H9 (cell line): ENCODE measurements around the gene GON7. TPM values are rescaled to one million over a fixed set of nuclear protein-coding genes. Genes with fewer than 3 reads are reported as not detected.

Source experiments
- DNase-seq: peaks from one replicate; pipeline ENCODE4 v3.0.0-alpha.2; 2017
- H2AFZ ChIP-seq: one replicate; pipeline ENCODE4 v1.6.1; 2013; ENCODE audit warnings: mild to moderate bottlenecking, low read length, control low read depth, moderate library complexity
- H2AK5ac ChIP-seq: 2 replicates; pipeline ENCODE4 v1.6.1; 2013; ENCODE audit warnings: low read length, control low read depth, mixed read lengths; ENCODE audit not compliant: insufficient read length
- H2BK120ac ChIP-seq: one replicate; pipeline ENCODE4 v1.6.1; 2013; ENCODE audit warnings: low read depth, mild to moderate bottlenecking, low read length, control low read depth, inconsistent platforms; ENCODE audit not compliant: poor library complexity, severe bottlenecking
- H2BK12ac ChIP-seq: 2 replicates; pipeline ENCODE4 v1.6.1; 2013; ENCODE audit warnings: low read length, control low read depth, mixed read lengths, low read depth; ENCODE audit not compliant: insufficient read length
- H2BK15ac ChIP-seq: 2 replicates; pipeline ENCODE4 v1.6.1; 2013; ENCODE audit warnings: low read depth, low read length, control low read depth
- H2BK20ac ChIP-seq: one replicate; pipeline ENCODE4 v1.6.1; 2013; ENCODE audit warnings: low read depth, mild to moderate bottlenecking, low read length, control low read depth, inconsistent platforms; ENCODE audit not compliant: poor library complexity, severe bottlenecking
- H2BK5ac ChIP-seq: 2 replicates; pipeline ENCODE4 v1.6.1; 2013; ENCODE audit warnings: low read length, control low read depth, mixed read lengths; ENCODE audit not compliant: insufficient read length
- H3K14ac ChIP-seq: 2 replicates; pipeline ENCODE4 v1.6.1; 2013; ENCODE audit warnings: low read length, control low read depth; ENCODE audit not compliant: insufficient read depth
- H3K18ac ChIP-seq: 2 replicates; pipeline ENCODE4 v1.6.1; 2013; ENCODE audit warnings: low read depth, mild to moderate bottlenecking, mixed read lengths, low read length, control low read depth; ENCODE audit not compliant: insufficient read length
- H3K23ac ChIP-seq: 2 replicates; pipeline ENCODE4 v1.6.1; 2013; ENCODE audit warnings: low read length, control low read depth, mixed read lengths, low read depth; ENCODE audit not compliant: insufficient read length
- H3K23me2 ChIP-seq: 2 replicates; pipeline ENCODE4 v1.6.1; 2013; ENCODE audit warnings: low read depth, mild to moderate bottlenecking, mixed read lengths, low read length, control low read depth; ENCODE audit not compliant: insufficient read length, poor library complexity, severe bottlenecking
- H3K27ac ChIP-seq: 2 replicates; pipeline ENCODE4 v1.5.1; 2013; ENCODE audit warnings: low read length, control low read depth, mixed read lengths, low read depth; ENCODE audit not compliant: insufficient read length
- H3K27me3 ChIP-seq: 2 replicates; pipeline ENCODE4 v1.6.1; 2013; ENCODE audit warnings: low read length, control low read depth, inconsistent platforms; ENCODE audit not compliant: insufficient read depth
- H3K4ac ChIP-seq: 2 replicates; pipeline ENCODE4 v1.6.1; 2013; ENCODE audit warnings: low read depth, mild to moderate bottlenecking, control low read depth, inconsistent platforms, low read length, moderate library complexity
- H3K4me1 ChIP-seq: 2 replicates; pipeline ENCODE4 v1.6.1; 2013; ENCODE audit warnings: low read length, control low read depth, inconsistent platforms; ENCODE audit not compliant: insufficient read depth
- H3K4me2 ChIP-seq: 2 replicates; pipeline ENCODE4 v1.6.1; 2013; ENCODE audit warnings: low read length, control low read depth, mixed read lengths; ENCODE audit not compliant: insufficient read length, insufficient read depth
- H3K56ac ChIP-seq: 2 replicates; pipeline ENCODE4 v1.6.1; 2013; ENCODE audit warnings: low read depth, mild to moderate bottlenecking, mixed read lengths, low read length, control low read depth; ENCODE audit not compliant: insufficient read length
- H3K79me1 ChIP-seq: 2 replicates; pipeline ENCODE4 v1.6.1; 2013; ENCODE audit warnings: low read depth, mild to moderate bottlenecking, moderate library complexity, low read length, control low read depth, inconsistent platforms; ENCODE audit not compliant: insufficient read depth, poor library complexity, severe bottlenecking
- H3K79me2 ChIP-seq: 2 replicates; pipeline ENCODE4 v1.6.1; 2013; ENCODE audit warnings: low read length, control low read depth, inconsistent platforms; ENCODE audit not compliant: insufficient read depth
- H3K9ac ChIP-seq: 2 replicates; pipeline ENCODE4 v1.6.1; 2013; ENCODE audit warnings: low read length, control low read depth, mixed read lengths; ENCODE audit not compliant: insufficient read length; ENCODE audit errors: extremely low read depth
- H3K9me3 ChIP-seq: one replicate; pipeline ENCODE4 v1.6.1; 2013; ENCODE audit warnings: low read depth, low read length, inconsistent platforms; ENCODE audit not compliant: control insufficient read depth
- H3T11ph ChIP-seq: one replicate; pipeline ENCODE4 v1.6.1; 2013; ENCODE audit warnings: mild to moderate bottlenecking, low read length, control low read depth, inconsistent platforms
- H4K20me1 ChIP-seq: one replicate; pipeline ENCODE4 v1.6.1; 2013; ENCODE audit not compliant: control insufficient read depth, insufficient read length, insufficient read depth
- H4K5ac ChIP-seq: 2 replicates; pipeline ENCODE4 v1.6.1; 2013; ENCODE audit warnings: low read depth, mild to moderate bottlenecking, mixed read lengths, low read length, control low read depth; ENCODE audit not compliant: insufficient read length
- H4K8ac ChIP-seq: replicated peaks from 2 replicates; pipeline ENCODE4 v1.6.1; 2013; ENCODE audit warnings: low read length, control low read depth, mixed read lengths, low read depth; ENCODE audit not compliant: insufficient read length
- H4K91ac ChIP-seq: 2 replicates; pipeline ENCODE4 v1.6.1; 2013; ENCODE audit warnings: low read depth, mild to moderate bottlenecking, moderate library complexity, mixed read lengths, low read length, control low read depth; ENCODE audit not compliant: insufficient read length
- H3K27ac Mint-ChIP-seq, 3 experiments: 2 replicates in 2 of 3; 3 replicates in 1 of 3; pipeline ENCODE4 v1.8.0; 2020 to 2021; ENCODE audit warnings: mixed read lengths in 3 of 3, mild to moderate bottlenecking in 1 of 3, moderate library complexity in 1 of 3
- H3K27me3 Mint-ChIP-seq: 2 replicates; pipeline ENCODE4 v1.8.0; 2021; ENCODE audit warnings: low read depth, mild to moderate bottlenecking, moderate library complexity, mixed read lengths
- H3K36me3 Mint-ChIP-seq, 3 experiments: 2 replicates in 2 of 3; 3 replicates in 1 of 3; pipeline ENCODE4 v1.8.0; 2020 to 2021; ENCODE audit warnings: low read depth in 3 of 3, mixed read lengths in 3 of 3; ENCODE audit not compliant: insufficient read depth in 1 of 3
- H3K4me1 Mint-ChIP-seq, 2 experiments: 2 replicates each; pipeline ENCODE4 v1.8.0; 2020; ENCODE audit warnings: mixed read lengths in 2 of 2
- H3K4me3 Mint-ChIP-seq, 2 experiments: 2 replicates in 1 of 2; 3 replicates in 1 of 2; pipeline ENCODE4 v1.8.0; 2020 to 2021; ENCODE audit warnings: mild to moderate bottlenecking in 2 of 2, mixed read lengths in 2 of 2, moderate library complexity in 1 of 2
- H3K9me3 Mint-ChIP-seq, 2 experiments: 2 replicates in 1 of 2; 3 replicates in 1 of 2; pipeline ENCODE4 v1.8.0; 2020; ENCODE audit warnings: mild to moderate bottlenecking in 2 of 2, mixed read lengths in 2 of 2, moderate library complexity in 1 of 2
- WGBS: extraction: QIAGEN DNeasy Blood & Tissue Kit; methylation state at CpG from one replicate; pipeline ENCODE4 v1.1.7; 2013; ENCODE audit warnings: missing lambda C conversion rate, low lambda C conversion rate, mixed read lengths; ENCODE audit not compliant: insufficient read length; ENCODE audit errors: extremely low coverage; 5-methylcytosine and 5-hydroxymethylcytosine counted together
- total RNA-seq: library from RNA; stranded (reverse); gene quantifications from 2 replicates; pipeline ENCODE4 v1.2.1, GENCODE V29; 2021
- TF ChIP-seq, protein P1 (sequence below): fragments of 200-600 bp; sonication (generic); conservative IDR thresholded peaks from 3 replicates; pipeline ENCODE4 v1.8.0; 2021; ENCODE audit warnings: antibody characterized with exemption, mild to moderate bottlenecking

GON7 gene
- total RNA-seq, 1 experiment from 2014 or later, result 6.8 TPM

GRCh38 chr14:93240678-93241000 lies 33.8 kb upstream of the GON7 start:
- H3K27ac Mint-ChIP-seq, result no peak overlapping the region

More at GRCh38 chr14:93240678-93241000, 33.8 kb upstream of the GON7 start:
- H4K5ac ChIP-seq, result no peak overlapping the region
- H3K18ac ChIP-seq, result no peak overlapping the region
- TF ChIP-seq, protein P1, sequence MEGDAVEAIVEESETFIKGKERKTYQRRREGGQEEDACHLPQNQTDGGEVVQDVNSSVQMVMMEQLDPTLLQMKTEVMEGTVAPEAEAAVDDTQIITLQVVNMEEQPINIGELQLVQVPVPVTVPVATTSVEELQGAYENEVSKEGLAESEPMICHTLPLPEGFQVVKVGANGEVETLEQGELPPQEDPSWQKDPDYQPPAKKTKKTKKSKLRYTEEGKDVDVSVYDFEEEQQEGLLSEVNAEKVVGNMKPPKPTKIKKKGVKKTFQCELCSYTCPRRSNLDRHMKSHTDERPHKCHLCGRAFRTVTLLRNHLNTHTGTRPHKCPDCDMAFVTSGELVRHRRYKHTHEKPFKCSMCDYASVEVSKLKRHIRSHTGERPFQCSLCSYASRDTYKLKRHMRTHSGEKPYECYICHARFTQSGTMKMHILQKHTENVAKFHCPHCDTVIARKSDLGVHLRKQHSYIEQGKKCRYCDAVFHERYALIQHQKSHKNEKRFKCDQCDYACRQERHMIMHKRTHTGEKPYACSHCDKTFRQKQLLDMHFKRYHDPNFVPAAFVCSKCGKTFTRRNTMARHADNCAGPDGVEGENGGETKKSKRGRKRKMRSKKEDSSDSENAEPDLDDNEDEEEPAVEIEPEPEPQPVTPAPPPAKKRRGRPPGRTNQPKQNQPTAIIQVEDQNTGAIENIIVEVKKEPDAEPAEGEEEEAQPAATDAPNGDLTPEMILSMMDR, result no peak
- no peaks in the 10 kb centered on the region for H3K23me2 ChIP-seq
- Mint-ChIP-seq H3K4me1 (no peaks in the 10 kb centered on the region), H3K9me3 (no peaks in the 10 kb centered on the region), H3K27me3 (no peaks in the 10 kb centered on the region), H3K4me3 (no peak overlapping the region), H3K36me3 (peaks cover 10 to 36% (median 29%) of the 10 kb centered on the region in 3 experiments; a peak in 6 of 7 replicates)
- no peak overlapping the region for H3K27ac ChIP-seq
- no peaks in the 10 kb centered on the region for H3K9me3 ChIP-seq
- no peak overlapping the region for H4K91ac ChIP-seq
- no peaks in the 10 kb centered on the region for H3K27me3 ChIP-seq
- H2BK12ac ChIP-seq, result no peak overlapping the region
- no peak overlapping the region for H3K23ac ChIP-seq
- H3K14ac ChIP-seq, result no peak overlapping the region
- WGBS, result no CpG with 5 or more reads among the region's 3 CpGs
- H3K9ac ChIP-seq, result no peak overlapping the region
- no peak for DNase-seq
- no peak overlapping the region for H3K56ac ChIP-seq
- no peak overlapping the region for H3K4me2 ChIP-seq
- no peaks in the 10 kb centered on the region for H3K79me2 ChIP-seq
- no peak overlapping the region for H2BK120ac ChIP-seq
- no peak overlapping the region for H2AFZ ChIP-seq
- no peak overlapping the region for H2BK15ac ChIP-seq
- no peak overlapping the region for H4K8ac ChIP-seq
- H3K79me1 ChIP-seq, result no peaks in the 10 kb centered on the region
- H2AK5ac ChIP-seq, result no peak overlapping the region
- H4K20me1 ChIP-seq, result no peaks in the 10 kb centered on the region
- no peak overlapping the region for H3K4ac ChIP-seq
- H2BK5ac ChIP-seq, result no peak overlapping the region
- H3T11ph ChIP-seq, result no peak overlapping the region
- H3K4me1 ChIP-seq, result no peaks in the 10 kb centered on the region
- no peak overlapping the region for H2BK20ac ChIP-seq
